Neural cell (in vitro differentiated cells): ENCODE data around the gene APBB2. TPM values are rescaled to one million over a fixed set of nuclear protein-coding genes. Genes with fewer than 3 reads are reported as not detected.

Experiments
- H2AFZ ChIP-seq: fragments of 200-600, 300-800 bp; sonication (generic), shearing (Covaris generic); 2 replicates; pipeline ENCODE4 v1.6.0; 2014; ENCODE audit warnings: low read depth, mild to moderate bottlenecking, antibody characterized with exemption, low read length, moderate library complexity
- H3F3A ChIP-seq: fragments of 200-600 bp; shearing (Covaris generic); 2 replicates; pipeline ENCODE4 v1.6.1; 2016; ENCODE audit warnings: mild to moderate bottlenecking, moderate library complexity, mixed read lengths, antibody characterized with exemption, low read length; ENCODE audit not compliant: insufficient read depth, poor library complexity, severe bottlenecking
- H3K27ac ChIP-seq: fragments of 200-600, 300-800 bp; sonication (generic), shearing (Covaris generic); 2 replicates; pipeline ENCODE4 v1.5.1; 2014; ENCODE audit warnings: mild to moderate bottlenecking, low read length, moderate library complexity
- H3K27me3 ChIP-seq: fragments of 300-800, 200-600 bp; sonication (generic), shearing (Covaris generic); 2 replicates; pipeline ENCODE4 v1.6.0; 2014; ENCODE audit warnings: mild to moderate bottlenecking, low read depth, low read length, moderate library complexity; ENCODE audit not compliant: insufficient read depth
- H3K36me3 ChIP-seq: fragments of 300-800, 200-600 bp; sonication (generic), shearing (Covaris generic); 2 replicates; pipeline ENCODE4 v1.5.1; 2014; ENCODE audit warnings: mild to moderate bottlenecking, antibody characterized with exemption, low read length, moderate library complexity; ENCODE audit not compliant: insufficient read depth
- H3K4me2 ChIP-seq: fragments of 300-800, 200-600 bp; sonication (generic), shearing (Covaris generic); 2 replicates; pipeline ENCODE4 v1.6.0; 2014; ENCODE audit warnings: mild to moderate bottlenecking, low read length
- H3K4me3 ChIP-seq: fragments of 300-800, 200-600 bp; sonication (generic), shearing (Covaris generic); 2 replicates; pipeline ENCODE4 v1.5.1; 2014; ENCODE audit warnings: mild to moderate bottlenecking, low read length, moderate library complexity
- H3K79me2 ChIP-seq: fragments of 200-600 bp; shearing (Covaris generic); replicated peaks from 2 replicates; pipeline ENCODE4 v1.6.0; 2014; ENCODE audit warnings: mild to moderate bottlenecking, low read length, moderate library complexity; ENCODE audit not compliant: insufficient read depth
- H3K9ac ChIP-seq: fragments of 300-800, 200-600 bp; sonication (generic), shearing (Covaris generic); 2 replicates; pipeline ENCODE4 v1.6.1; 2016; ENCODE audit warnings: mild to moderate bottlenecking, low read length, mixed read lengths
- H3K9me2 ChIP-seq: fragments of 200-600 bp; shearing (Covaris generic); 2 replicates; pipeline ENCODE4 v1.6.1; 2016; ENCODE audit warnings: mild to moderate bottlenecking, low read length, mixed read lengths; ENCODE audit not compliant: insufficient read depth
- H3K9me3 ChIP-seq: fragments of 200-600, 300-800 bp; sonication (generic), shearing (Covaris generic); 2 replicates; pipeline ENCODE4 v1.6.1; 2016; ENCODE audit warnings: mild to moderate bottlenecking, mixed run types, low read length, moderate library complexity, mixed read lengths
- H4K20me1 ChIP-seq: fragments of 200-600 bp; shearing (Covaris generic); 2 replicates; pipeline ENCODE4 v1.6.1; 2016; ENCODE audit warnings: mild to moderate bottlenecking, mixed run types; ENCODE audit not compliant: insufficient read depth
- EP300 ChIP-seq: fragments of 450-650 bp; conservative IDR thresholded peaks from 2 replicates; pipeline ENCODE4 v1.6.1; 2014; ENCODE audit warnings: antibody characterized with exemption, mild to moderate bottlenecking, moderate library complexity; ENCODE audit not compliant: poor library complexity, severe bottlenecking
- EZH2 ChIP-seq: fragments of 200-600, 300-800 bp; shearing (Covaris generic), sonication (generic); IDR thresholded peaks from 2 replicates; pipeline ENCODE4 v1.6.1; 2014; ENCODE audit warnings: antibody characterized with exemption, low read length, borderline replicate concordance, mild to moderate bottlenecking; ENCODE audit not compliant: insufficient read depth, poor library complexity, severe bottlenecking
- MXI1 ChIP-seq: fragments of 450-650 bp; conservative IDR thresholded peaks from 2 replicates; pipeline ENCODE4 v1.6.1; 2014; ENCODE audit warnings: antibody characterized with exemption, mild to moderate bottlenecking; ENCODE audit not compliant: poor library complexity, severe bottlenecking
- POLR2AphosphoS5 ChIP-seq: IDR thresholded peaks from 2 replicates; pipeline ENCODE4 v1.6.1; 2012
- RAD21 ChIP-seq: fragments of 450-650 bp; conservative IDR thresholded peaks from 2 replicates; pipeline ENCODE4 v1.6.1; 2014; ENCODE audit warnings: antibody characterized with exemption, mild to moderate bottlenecking, moderate library complexity
- SMC3 ChIP-seq: fragments of 450-650 bp; conservative IDR thresholded peaks from 2 replicates; pipeline ENCODE4 v1.6.1; 2014; ENCODE audit warnings: antibody characterized with exemption, mild to moderate bottlenecking, moderate library complexity; ENCODE audit not compliant: poor library complexity
- TAF1 ChIP-seq: IDR thresholded peaks from 2 replicates; pipeline ENCODE4 v1.6.1; 2012; ENCODE audit warnings: low read depth
- polyA plus RNA-seq: library from polyadenylated mRNA; depleted of rRNA; stranded (reverse); fragments of >200 nt; gene quantifications from 2 replicates; pipeline ENCODE4 v1.2.3, GENCODE V29; 2014
- TF ChIP-seq, protein P1 (sequence below): fragments of 450-650 bp; IDR thresholded peaks from 2 replicates; pipeline ENCODE4 v1.5.1; 2014; ENCODE audit warnings: antibody characterized with exemption, mild to moderate bottlenecking, moderate library complexity; ENCODE audit not compliant: poor library complexity, severe bottlenecking
- TF ChIP-seq, protein P2 (sequence below): IDR thresholded peaks from 2 replicates; pipeline ENCODE4 v1.6.1; 2012; ENCODE audit warnings: borderline replicate concordance

The APBB2 gene
- polyA plus RNA-seq, 1 donor from 2014 or later, result 41.9 TPM

DNA sequence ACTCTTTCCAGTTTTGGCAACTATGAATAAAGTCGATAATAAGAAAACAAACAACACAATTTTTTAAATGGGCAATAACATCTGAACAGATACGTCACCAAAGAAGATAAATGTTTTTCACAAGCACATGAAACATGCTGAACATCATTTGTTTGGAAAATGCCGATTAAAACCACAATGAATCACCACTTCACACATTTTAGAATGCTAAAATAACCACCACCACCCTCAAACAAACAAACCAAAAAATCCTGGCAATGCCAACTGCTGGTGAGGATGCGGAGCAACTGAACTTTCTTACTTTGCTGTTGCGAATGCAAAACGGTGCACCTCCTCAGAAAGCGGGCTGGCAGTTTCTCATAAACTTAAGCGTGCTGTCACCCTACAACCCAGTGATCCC, 348.6 kb downstream of the APBB2 start:
- no peak overlapping the region for H3K4me3 ChIP-seq
- H3K9ac ChIP-seq, result no peak overlapping the region
- H4K20me1 ChIP-seq, result no peaks in the 10 kb centered on the region
- no peak overlapping the region for H2AFZ ChIP-seq
- H3K27me3 ChIP-seq, result no peaks in the 10 kb centered on the region
- TF ChIP-seq MXI1 (no peak), EP300 (no peak), EZH2 (no peak), SMC3 (no peak), TAF1 (no peak), POLR2AphosphoS5 (no peak), RAD21 (no peak)
- TF ChIP-seq, protein P1, sequence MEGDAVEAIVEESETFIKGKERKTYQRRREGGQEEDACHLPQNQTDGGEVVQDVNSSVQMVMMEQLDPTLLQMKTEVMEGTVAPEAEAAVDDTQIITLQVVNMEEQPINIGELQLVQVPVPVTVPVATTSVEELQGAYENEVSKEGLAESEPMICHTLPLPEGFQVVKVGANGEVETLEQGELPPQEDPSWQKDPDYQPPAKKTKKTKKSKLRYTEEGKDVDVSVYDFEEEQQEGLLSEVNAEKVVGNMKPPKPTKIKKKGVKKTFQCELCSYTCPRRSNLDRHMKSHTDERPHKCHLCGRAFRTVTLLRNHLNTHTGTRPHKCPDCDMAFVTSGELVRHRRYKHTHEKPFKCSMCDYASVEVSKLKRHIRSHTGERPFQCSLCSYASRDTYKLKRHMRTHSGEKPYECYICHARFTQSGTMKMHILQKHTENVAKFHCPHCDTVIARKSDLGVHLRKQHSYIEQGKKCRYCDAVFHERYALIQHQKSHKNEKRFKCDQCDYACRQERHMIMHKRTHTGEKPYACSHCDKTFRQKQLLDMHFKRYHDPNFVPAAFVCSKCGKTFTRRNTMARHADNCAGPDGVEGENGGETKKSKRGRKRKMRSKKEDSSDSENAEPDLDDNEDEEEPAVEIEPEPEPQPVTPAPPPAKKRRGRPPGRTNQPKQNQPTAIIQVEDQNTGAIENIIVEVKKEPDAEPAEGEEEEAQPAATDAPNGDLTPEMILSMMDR, result no peak
- TF ChIP-seq, protein P2, sequence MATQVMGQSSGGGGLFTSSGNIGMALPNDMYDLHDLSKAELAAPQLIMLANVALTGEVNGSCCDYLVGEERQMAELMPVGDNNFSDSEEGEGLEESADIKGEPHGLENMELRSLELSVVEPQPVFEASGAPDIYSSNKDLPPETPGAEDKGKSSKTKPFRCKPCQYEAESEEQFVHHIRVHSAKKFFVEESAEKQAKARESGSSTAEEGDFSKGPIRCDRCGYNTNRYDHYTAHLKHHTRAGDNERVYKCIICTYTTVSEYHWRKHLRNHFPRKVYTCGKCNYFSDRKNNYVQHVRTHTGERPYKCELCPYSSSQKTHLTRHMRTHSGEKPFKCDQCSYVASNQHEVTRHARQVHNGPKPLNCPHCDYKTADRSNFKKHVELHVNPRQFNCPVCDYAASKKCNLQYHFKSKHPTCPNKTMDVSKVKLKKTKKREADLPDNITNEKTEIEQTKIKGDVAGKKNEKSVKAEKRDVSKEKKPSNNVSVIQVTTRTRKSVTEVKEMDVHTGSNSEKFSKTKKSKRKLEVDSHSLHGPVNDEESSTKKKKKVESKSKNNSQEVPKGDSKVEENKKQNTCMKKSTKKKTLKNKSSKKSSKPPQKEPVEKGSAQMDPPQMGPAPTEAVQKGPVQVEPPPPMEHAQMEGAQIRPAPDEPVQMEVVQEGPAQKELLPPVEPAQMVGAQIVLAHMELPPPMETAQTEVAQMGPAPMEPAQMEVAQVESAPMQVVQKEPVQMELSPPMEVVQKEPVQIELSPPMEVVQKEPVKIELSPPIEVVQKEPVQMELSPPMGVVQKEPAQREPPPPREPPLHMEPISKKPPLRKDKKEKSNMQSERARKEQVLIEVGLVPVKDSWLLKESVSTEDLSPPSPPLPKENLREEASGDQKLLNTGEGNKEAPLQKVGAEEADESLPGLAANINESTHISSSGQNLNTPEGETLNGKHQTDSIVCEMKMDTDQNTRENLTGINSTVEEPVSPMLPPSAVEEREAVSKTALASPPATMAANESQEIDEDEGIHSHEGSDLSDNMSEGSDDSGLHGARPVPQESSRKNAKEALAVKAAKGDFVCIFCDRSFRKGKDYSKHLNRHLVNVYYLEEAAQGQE, result no peak
- H3K27ac ChIP-seq, result no peak overlapping the region
- H3K4me2 ChIP-seq, result no peak overlapping the region
- H3K9me3 ChIP-seq, result no peaks in the 10 kb centered on the region
- H3F3A ChIP-seq, result no peaks in the 10 kb centered on the region
- no peaks in the 10 kb centered on the region for H3K79me2 ChIP-seq
- H3K9me2 ChIP-seq, result no peaks in the 10 kb centered on the region
- H3K36me3 ChIP-seq, result no peaks in the 10 kb centered on the region

DNA sequence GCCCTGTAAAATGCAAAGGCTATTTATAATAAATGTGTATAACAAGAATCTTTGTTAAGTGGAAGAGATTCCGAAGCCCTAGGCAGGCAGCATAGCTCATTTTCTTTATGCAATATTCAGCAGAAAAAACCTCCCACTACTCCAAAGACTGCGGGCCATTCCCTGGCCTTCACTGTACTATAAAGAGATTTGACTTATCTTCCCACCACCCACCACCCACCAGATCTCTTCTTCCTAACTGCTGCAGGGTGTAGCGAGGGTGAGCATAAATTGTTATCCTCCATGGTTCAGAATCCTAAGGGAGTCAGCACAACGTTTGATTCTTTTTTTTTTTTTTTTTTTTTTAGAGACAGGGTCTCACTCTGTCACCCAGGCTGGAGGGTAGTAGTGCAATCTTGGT, 349.8 kb downstream of the APBB2 start:
- no peaks in the 10 kb centered on the region for H3K9me3 ChIP-seq
- no peak for TF ChIP-seq POLR2AphosphoS5
- TF ChIP-seq EP300, result no peak

DNA sequence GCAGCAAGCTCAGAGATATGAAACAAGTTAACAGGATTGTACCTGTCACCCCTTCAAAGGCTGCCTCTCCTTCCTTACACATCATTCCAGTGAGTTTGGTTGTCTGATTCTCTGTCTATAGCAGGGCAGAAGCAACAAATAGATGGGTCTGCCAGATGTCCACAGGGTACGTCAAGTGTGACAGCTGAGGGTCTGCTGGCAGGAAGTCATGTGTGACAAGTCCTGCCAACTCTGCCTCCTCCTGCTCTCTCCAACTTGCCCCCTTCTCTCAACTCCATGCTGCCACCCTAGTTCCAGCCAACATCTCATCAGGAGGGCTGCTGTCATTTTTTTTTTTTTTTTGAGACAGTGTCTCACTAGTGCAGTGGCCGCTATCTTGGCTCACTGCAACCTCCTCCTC, 355.4 kb downstream of the APBB2 start:
- no peak overlapping the region for H3K4me2 ChIP-seq
- H3F3A ChIP-seq, result no peaks in the 10 kb centered on the region
- H3K27me3 ChIP-seq, result no peaks in the 10 kb centered on the region
- H3K9ac ChIP-seq, result no peak overlapping the region
- no peak overlapping the region for H3K4me3 ChIP-seq
- no peak overlapping the region for H3K27ac ChIP-seq
- no peaks in the 10 kb centered on the region for H3K9me2 ChIP-seq
- no peaks in the 10 kb centered on the region for H4K20me1 ChIP-seq
- no peak for TF ChIP-seq EP300
- TF ChIP-seq, protein P1, result no peak
- TF ChIP-seq, protein P2, result no peak
- no peak for TF ChIP-seq RAD21
- TF ChIP-seq SMC3, result no peak
- TF ChIP-seq POLR2AphosphoS5, result no peak
- no peak for TF ChIP-seq EZH2
- no peak for TF ChIP-seq TAF1
- no peak for TF ChIP-seq MXI1
- H3K36me3 ChIP-seq, result no peaks in the 10 kb centered on the region
- no peaks in the 10 kb centered on the region for H3K9me3 ChIP-seq
- H3K79me2 ChIP-seq, result peaks cover 28% of the 10 kb centered on the region
- H2AFZ ChIP-seq, result no peak overlapping the region

More for the DNA sequence above, 349.8 kb downstream of the APBB2 start:
- H3K9ac ChIP-seq, result no peak overlapping the region
- no peaks in the 10 kb centered on the region for H3K9me2 ChIP-seq
- H3F3A ChIP-seq, result no peaks in the 10 kb centered on the region
- H4K20me1 ChIP-seq, result no peaks in the 10 kb centered on the region
- no peaks in the 10 kb centered on the region for H3K27me3 ChIP-seq
- no peak overlapping the region for H3K4me3 ChIP-seq
- no peaks in the 10 kb centered on the region for H3K36me3 ChIP-seq
- H3K27ac ChIP-seq, result no peak overlapping the region
- no peak overlapping the region for H3K4me2 ChIP-seq
- no peak overlapping the region for H2AFZ ChIP-seq
- no peaks in the 10 kb centered on the region for H3K79me2 ChIP-seq
